Stimulated activated naive CD4-positive, alpha-beta T cell (primary cell): Measurements from ENCODE around the gene DOCK3.

Experiments
- DNase-seq, 6 experiments: peaks; one replicate each; lab custom pipeline; 2025; lab: John Stamatoyannopoulos, UW

Gene DOCK3

DNA sequence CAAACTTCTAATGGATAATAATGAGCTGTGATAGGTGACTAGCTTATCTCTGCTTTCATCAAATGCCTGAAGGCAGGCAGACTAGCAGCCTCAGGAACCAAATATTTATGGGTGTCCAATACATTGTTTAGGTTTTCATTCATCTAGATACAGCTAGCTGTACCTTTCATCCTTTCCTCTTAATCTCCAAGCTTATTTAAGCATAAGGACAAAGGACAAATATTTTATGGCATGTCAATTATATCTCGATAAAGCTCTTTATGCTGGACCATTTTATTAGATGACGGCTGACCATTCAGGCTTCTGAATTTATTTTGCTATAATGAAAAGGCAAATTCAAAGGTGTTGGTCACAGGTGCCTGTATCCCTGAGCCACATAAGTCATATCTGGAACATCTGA, 733.3 kb downstream of the DOCK3 start:
- no peak for DNase-seq

GRCh38 chr3:51408813-51409212, 734.1 kb downstream of the DOCK3 start:
- no peak for DNase-seq

- no peak for DNase-seq
Measured at GRCh38 chr3:51422211-51422610, 747.5 kb downstream of the DOCK3 start.

GRCh38 chr3:51426921-51427320, 752.2 kb downstream of the DOCK3 start:
- DNase-seq, result no peak

- no peak for DNase-seq
Measured at GRCh38 chr3:51429138-51429537, 754.4 kb downstream of the DOCK3 start.
